Esophagus mucosa (tissue), 1 donor: Measurements from ENCODE around the gene CALD1. TPM values are rescaled to one million over a fixed set of nuclear protein-coding genes. Genes with fewer than 3 reads are reported as not detected.

Experiments
- ATAC-seq: fragments of 200-7000 bp; cut with Tn5 transposase; one replicate; pipeline ENCODE4 v1.9.1; 2020
- total RNA-seq: library from RNA; stranded (reverse); gene quantifications from one replicate; pipeline ENCODE4 v1.2.4, GENCODE V29; 2023
- donor health status: DM: yes; HTN: yes; CAD: no.

CALD1 gene, protein sequence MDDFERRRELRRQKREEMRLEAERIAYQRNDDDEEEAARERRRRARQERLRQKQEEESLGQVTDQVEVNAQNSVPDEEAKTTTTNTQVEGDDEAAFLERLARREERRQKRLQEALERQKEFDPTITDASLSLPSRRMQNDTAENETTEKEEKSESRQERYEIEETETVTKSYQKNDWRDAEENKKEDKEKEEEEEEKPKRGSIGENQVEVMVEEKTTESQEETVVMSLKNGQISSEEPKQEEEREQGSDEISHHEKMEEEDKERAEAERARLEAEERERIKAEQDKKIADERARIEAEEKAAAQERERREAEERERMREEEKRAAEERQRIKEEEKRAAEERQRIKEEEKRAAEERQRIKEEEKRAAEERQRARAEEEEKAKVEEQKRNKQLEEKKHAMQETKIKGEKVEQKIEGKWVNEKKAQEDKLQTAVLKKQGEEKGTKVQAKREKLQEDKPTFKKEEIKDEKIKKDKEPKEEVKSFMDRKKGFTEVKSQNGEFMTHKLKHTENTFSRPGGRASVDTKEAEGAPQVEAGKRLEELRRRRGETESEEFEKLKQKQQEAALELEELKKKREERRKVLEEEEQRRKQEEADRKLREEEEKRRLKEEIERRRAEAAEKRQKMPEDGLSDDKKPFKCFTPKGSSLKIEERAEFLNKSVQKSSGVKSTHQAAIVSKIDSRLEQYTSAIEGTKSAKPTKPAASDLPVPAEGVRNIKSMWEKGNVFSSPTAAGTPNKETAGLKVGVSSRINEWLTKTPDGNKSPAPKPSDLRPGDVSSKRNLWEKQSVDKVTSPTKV
- 46.1 TPM for total RNA-seq

DNA sequence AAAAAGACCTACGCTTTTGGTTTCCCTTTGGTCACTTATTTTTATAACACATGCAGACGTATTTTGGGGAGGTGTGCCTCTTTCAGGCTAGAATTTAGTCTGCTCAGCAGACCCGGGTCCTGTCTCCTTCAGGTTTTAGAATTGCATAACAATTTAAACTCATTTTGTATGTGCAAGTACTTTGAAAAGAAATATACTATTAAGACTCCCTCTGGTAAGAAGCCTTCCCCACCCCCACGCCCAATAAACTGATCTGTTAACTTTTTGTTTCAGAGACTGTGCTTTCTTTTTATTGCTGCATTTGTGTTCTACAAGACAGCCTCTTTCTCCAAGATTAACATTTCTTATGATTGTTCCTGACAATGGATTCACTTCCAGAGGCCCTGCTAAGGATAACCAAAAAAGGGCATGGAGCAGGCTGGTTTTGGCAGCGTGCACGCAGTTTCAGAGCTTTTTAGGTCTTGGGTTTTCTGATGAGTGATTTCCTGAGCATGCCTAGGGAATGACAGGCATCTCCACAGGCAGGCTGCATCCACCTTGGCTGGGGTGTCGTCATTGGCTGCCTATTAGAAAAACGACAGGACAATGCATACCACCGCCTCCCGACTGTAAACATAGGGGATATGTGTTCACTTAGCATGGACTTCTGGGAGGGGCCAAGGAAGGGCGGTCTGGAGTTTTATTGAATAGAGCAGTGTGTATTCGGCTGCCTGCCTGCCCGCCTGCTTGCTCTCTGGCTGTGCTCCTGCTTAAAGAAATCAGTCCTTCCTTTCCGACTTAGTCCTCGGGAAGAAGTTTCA is at the start of gene CALD1:
Gene CALD1, plus strand, starts transcription at position 694 of the 800 bp plus-strand sequence. CDS start 88,100 bp downstream, outside the sequence.
- peak; percentile 91 for ATAC-seq

DNA sequence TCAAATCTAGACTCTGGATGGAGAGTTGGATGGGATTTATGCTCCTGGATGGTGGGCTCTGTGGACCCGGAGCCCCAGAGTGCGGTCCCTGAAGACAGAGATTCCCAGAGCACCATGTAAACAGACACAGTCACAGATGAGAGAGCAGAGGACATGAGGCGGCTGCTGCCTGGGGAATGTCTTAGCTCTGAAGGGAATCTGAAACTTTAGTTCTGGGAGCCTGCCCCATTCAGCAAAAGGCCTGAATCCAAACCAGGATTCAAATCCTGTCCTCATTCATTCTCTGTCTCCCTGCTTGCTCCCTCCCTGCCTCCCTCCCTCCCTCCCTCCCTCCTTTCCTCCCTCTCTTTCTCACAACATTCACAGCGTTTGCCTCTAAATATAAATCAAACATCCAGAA is 49.5 kb upstream of the CALD1 start:
- no peak for ATAC-seq

DNA sequence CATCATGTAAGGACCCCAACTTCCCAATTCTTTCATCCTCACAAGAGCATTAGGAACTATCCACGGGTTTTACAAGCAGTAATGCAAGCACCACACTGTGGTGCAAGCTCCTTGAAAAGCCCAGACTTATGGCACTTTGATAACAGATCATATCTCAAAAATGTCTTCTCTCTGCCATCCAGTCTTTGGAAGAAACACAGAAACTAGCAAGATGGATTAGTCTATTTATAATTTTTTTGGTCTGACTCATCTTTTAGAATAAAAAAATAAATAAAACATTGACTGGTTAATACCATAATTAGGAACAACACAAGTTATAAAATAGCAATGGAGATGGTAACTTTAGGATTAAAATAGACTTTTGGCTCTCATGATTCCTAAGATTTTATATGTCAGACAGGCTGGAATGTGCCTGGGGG is 49.0 kb upstream of the CALD1 start:
- ATAC-seq = no peak

DNA sequence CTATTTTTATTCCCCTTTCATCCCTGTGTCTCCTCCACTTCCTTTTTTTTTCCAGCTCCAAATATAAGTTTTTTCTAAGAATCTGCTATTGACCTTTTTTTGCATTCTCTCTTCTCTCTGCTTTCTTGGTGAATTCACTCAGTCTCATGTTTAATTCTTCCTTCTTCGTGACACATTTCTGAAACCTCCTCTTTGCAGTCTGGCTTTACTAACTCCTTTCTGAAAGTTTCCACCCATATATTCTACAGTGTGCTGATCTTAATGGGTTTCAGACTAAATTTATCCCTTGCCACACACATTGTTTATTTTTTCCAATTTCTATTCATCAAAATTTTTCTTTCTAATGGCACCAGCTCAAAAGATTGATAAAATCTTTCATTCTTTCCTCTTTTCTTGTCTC is 47.8 kb upstream of the CALD1 start:
- no peak for ATAC-seq

DNA sequence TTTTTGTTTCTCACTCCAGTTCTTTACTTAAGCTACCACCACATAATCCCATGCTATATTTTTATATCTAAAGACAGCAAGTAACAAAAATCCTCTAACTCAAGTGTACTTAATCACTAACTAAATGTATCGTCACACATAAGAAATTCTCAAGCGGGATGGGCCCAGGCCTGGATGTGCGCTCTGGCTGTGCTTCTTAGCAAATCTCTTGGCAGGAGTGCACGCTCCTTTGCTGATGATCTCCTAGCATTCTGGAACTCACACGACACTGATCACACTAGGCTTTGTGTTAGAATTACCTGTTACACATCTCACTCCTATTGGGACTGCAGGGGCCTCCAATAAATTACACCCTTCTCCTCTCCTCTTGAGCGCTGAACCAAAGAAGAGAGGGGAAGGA is 46.7 kb upstream of the CALD1 start:
- ATAC-seq = no peak

DNA sequence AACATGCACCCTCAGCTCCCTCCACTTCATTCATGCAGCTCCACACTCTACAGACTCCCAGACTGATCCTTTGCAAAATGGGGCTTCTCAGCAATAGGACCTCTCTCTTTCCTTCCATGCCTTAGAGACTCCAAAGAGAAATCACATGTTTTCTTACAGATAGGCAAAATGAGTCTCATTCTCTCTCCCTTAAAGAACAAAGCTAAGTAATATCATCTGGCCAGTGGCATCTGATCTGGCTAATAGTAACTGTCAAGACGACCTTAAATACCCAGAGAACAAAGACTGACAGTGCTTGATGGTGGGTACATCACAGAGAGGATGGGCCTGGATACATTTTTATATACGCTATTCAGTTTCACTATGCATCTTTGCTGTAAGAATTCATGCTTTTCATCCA is 43.1 kb upstream of the CALD1 start:
- no peak for ATAC-seq

DNA sequence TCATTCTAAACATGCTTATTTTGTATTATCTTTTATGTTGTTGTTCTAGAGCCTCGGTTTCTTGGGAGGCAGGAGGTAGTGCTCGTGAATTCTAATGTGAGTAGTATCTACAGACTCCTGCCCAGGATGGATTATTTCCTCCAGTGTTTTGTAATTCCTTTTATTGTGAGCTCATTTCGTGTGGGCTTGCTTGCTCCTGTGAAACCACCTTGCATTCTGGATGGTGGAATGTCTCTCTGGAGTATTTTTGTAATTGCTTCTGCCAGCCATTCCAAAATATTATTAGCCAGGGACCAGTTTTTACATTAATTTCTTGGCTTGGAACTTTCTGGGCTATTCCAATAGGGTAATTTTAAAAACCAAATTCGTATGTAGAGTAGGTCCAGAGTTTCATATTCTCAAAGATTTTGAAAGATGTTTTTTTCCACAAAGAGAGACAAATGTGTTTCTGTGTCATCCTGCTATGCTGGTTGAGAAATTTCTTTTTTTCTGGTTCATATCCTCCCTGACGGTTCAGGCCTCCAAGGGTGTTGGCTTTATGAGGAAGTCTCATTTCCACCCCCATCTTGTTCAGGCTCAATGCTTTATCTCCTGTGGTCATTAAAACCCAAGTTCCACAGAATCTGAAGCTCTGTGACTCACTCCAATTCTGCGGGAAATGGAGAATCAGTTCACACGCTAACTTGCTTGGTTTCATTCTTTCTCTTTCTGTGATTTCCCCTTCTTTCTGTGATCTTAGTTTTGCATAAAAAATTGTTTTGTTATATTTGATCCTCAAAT is 41.7 kb upstream of the CALD1 start:
- no peak for ATAC-seq

DNA sequence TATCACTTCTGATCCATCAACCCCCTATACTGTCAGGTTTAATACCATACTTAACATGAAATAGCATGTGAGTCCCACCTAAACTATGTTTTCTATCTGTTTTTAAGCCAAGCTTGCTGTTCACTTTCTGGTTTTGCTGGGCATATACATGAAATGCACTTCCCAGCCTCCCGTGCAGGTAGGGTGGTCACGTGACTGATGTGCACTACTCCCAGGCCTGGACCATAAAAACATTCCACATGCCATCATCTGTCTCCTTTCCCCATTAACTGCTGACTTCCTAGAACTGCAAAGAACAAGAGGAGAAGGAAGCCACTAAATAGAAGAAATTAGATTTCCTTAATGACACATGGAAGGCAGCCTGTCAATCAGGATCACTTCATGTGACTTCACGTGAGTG is 40.1 kb upstream of the CALD1 start:
- no peak for ATAC-seq

DNA sequence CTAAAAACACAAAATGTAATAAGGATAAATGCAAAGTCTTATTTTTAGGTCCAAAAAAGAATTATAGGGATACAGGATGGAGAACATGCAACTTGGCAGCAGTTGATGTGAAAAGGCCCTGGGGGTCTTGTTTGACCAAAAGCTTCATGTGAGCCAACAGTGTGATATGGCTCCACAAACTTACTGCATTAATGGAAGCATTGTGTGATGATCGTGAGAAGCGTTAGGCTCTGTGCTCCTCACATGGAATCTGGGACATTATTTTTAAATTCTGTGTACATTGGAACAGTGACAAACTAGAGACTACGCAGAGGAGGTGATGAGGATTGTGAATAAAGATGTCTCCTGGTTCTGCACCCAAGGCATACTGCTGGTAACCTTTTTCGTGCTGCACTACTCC is 39.1 kb upstream of the CALD1 start:
- no peak for ATAC-seq

DNA sequence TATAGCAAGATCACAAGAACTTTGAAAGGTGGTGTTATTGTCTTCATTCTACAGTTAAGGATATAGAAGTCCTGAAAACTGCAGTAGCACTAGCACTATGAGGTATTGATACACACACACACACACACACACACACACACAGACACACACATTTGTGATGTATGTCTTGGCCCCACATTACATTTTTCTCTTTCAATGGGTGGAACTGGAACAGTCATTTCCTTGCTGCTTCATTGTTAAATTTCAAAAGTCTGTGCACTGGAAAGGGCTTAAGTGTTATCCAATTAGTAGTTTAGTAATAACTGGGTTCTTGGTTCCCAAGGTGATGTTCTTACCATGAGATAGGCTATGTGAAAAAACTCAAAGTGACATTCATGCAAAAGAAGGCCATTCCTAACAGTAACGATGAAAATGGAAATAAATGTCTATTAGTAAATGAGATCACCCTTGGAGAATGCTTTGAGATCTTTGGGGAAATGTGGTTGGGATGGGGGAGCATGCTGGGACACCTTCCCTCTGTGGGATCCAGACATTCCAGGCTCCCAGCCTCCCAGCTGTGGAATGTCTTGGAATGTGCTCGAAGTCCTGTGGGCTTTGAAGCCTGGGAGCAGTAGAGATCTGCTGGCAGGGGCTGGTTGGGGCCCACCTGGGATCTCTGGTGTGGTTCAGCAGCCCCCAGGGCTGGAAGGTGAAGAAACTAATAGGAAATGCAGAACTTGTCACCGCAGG is 37.4 kb upstream of the CALD1 start:
- ATAC-seq = no peak

DNA sequence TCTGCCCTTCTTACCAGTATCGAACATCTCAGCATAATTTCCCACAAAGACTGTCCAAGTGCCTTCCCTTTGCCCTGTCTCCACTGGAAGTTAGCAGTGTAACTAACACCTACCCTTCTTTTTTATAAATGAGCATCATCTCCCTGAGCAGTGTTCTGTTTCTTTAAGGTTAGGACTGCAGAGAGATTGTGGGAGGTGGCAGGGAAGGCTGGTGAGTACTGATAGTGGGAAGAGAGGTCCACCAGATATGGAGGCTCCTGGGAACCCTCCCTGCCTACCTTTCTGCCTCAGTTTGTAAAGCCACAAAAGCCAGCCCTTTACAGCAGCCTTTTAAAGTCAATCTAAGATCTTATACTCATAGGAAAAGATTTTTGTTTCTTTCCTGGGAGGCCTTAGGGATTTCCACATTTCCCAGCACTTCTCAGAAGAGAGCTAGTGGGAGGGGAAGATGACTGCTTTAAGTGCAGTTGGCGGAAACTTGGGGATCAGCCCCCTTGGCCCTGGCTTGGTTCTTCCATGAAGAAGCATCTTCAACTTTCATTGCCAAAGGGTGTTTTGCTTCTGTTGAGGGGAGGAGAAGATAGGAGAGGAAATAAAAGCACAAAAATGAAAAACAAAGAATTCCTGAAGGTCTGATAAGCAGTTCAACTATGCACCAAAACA is 36.6 kb upstream of the CALD1 start:
- ATAC-seq = no peak

DNA sequence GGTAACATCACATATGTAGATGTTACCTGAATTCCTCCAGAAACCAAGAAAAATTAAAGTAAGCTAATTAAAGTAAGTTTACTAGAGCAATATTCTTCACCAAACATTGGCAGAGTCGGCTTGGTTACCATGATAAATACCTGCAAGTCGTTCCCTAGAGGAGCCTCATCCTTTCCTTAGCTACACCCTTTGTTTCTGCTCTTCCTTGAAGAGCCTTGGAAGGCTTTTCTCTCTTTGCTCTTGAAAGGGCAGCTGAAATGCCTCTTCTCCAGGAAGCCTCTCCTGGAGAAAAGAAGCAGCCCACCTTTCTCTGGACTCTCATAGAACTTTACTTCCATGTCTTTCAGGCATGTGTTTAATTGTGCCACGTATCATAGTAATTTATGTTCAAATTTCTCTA is 34.9 kb upstream of the CALD1 start:
- ATAC-seq = no peak

DNA sequence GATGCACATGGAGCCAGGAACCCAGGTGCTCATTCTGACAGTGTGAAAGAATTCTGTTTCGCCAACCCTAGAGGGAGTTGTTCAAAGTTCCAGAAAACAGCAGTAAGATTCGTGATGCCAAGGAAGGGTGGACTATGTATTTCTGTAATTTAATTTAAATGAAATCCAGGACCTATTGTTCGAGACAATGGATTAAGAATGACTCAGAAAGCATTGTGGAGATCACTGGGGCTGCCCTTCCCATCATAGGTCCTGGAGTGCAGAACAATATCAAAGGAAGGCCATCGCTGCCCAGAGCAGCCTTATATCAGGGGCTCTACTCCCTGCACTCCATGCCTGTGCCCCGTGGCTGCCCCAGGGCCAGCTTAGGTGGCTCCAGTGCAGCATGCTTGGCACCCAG is 32.1 kb upstream of the CALD1 start:
- no peak for ATAC-seq

DNA sequence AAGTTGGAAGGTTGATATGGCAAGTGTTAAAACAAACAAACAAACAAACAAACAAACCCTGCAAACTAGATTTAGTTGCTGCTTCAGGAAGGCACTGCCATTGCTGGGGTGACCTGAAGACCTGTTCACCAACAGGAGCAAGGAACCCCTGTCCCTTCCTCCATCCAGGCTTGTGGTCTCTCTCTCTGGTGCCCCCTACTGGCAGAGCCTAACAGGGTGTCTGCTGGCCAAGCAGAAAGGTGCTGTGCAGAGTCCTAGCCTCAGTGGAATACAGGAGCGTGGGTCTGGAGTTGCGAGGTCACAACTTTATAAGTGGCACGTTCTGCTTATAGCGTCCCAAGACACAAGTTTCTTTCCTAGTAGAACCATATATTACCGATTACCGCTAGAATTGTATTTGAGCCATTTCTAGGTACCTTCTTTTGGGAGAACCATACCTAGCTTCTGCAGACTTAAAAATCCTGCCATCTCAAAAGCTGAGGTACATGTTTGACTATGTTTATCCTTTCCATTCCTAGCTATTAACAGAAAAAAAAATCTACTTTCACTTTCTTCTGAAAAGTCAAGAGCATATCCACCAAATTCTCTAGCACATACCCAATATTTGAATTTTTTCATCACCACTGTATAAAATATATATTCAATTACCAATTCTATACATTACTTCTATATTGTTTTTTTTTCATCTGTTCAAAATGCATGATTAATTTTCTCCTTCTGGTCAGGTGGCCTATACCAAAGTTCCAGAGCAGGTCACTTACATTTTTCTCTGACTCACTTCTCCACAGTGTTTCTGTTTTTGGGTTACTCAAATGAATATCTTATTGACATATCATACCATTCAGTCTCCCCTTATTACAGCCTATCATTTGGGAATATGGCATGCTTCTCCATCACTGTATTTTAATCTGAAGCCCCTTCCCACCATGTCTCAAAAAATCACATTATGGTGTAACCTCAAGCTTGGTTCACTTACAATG is 29.1 kb upstream of the CALD1 start:
- ATAC-seq = peak; percentile 53

DNA sequence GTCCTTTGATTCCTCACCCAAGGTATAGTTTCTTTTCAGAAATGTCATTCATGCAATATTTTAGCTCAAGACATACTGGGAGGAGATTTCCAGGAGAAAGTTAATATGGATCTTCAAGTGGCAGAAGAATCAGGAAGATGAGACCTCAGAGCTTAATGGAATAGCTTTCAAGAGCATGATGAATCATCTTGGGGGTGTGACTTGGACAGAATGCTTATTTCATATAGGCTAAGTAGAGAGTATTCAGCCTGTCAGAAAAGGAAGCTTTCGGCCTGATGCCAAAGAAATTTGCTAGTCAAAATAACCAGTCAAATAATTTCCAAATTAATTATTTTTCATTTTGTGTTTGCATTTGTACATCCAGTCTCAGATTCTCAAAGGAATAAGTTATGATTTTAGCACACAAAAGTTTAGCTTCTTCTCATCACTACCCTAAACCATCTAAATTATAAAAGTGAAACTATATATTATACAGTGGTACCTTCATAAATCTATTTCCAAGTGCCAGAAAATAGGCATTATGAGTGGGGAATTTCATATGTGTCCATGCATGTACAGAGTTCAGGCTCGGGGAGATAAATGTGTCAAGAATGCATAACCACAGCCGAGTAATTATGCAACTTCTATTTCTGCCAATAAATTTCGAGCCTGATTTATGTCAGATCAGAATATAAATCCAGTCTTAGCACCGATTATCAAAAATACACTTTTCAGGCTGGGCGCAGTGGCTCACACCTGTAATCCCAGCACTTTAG is 27.3 kb upstream of the CALD1 start:
- peak; percentile 76 for ATAC-seq

DNA sequence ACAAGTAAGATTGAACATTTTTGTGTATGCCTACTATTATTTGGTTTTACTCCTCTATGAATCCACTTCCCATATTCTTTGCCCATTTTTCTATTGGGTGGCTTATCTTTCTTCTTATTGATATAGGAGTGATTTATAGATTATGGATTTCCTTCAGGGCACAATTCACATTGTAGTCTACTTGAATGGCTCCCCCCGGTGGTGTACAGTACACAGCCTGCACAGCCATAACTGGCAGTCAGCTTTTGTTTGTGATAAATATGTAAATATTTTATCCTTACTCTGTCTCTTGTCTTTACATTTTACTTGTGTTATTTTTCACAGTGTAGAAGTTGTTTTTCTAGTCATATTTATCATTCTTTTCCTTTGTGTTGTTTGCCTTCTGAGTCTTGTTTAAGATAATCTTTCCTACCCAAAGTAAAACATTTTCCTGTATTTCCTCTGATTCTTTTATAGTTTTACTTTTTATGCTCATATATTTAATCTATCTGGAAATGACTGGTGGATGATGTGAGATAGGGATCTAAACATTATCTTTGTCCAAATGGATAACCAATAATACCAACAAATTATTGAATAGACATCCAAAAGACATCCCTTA is 23.9 kb upstream of the CALD1 start:
- no peak for ATAC-seq

DNA sequence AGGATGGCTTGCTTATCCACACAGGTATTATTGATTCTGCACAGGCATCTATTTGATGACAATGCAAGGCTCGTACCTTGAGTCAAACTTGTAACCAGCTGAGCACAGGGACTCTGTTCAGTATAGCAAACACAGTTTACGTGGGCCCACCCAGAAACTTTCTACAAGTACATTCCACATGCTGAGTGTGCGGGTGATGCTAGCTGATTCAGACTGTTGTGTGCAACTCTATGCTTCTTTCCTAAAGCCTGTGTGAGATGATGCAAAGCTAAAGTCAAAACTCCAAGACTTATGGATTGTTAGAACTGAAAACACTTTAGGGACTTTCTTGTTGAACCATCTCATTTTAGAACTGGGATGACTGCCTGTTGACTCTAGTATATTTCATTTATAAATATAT is 21.5 kb upstream of the CALD1 start:
- ATAC-seq = no peak

DNA sequence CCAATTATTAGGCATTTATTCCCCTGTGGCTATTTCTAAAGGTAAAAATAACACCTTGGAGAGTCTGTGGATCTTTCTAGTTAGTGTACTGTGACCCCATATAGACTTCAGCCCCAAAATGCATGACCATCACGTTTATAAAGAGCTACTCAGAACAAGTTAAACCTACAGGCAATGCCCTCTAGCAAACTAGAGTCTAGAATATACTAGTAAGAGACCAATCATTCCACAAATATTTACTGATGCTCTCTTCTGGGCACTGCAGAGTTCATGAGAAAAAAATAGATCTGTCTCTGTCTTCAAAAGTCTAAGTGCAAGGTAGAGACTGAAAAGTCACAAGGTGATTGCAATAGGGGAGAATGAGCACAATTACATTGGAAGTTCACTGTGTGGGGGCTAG is 20.5 kb upstream of the CALD1 start:
- ATAC-seq = no peak

DNA sequence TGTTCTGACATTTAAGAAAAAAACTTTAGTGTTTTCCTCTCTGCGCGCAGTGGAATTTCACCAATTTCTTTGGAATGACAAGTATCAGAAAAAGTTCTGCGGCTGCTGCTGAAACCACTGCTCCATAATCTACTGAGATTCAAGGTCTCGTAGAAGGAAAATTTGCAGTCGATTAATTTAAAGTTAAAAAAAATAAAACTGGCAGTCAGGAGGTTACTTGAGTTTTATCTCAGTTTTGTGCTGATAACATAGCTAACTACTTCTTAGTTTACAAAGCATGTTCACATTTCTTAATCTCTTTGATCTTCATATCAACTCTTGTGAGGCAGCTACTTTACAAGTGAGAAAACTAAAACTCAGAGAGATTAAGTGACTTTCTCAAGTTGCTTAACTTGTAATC is 18.2 kb upstream of the CALD1 start:
- no peak for ATAC-seq
